Stimulated activated CD4-positive, alpha-beta T cell treated with anti-CD3 and anti-CD28 coated beads, TNF-alpha, amount 100 ng/mL, for 4 hours (primary cell): ENCODE results near the gene SELENOT.
"Not testable (repeated sequence)": the region's sequence is repeated elsewhere in the genome, so short reads cannot be mapped to it uniquely, and the experiment has no call there.

Experiments used
- DNase-seq, 3 experiments: peaks; one replicate each; pipeline ENCODE4 v3.0.0-alpha.2; 2020; ENCODE audit warnings: low read depth in 3 of 3

The SELENOT gene, protein sequence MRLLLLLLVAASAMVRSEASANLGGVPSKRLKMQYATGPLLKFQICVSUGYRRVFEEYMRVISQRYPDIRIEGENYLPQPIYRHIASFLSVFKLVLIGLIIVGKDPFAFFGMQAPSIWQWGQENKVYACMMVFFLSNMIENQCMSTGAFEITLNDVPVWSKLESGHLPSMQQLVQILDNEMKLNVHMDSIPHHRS

GRCh38 chr3:150603153-150603979 lies at the start of gene SELENOT:
SELENOT (plus strand) TSS chr3:150603321; CDS start chr3:150603363, 42 bp downstream.
- DNase-seq: peak; percentile 85 to 88 (median 87)

DNA sequence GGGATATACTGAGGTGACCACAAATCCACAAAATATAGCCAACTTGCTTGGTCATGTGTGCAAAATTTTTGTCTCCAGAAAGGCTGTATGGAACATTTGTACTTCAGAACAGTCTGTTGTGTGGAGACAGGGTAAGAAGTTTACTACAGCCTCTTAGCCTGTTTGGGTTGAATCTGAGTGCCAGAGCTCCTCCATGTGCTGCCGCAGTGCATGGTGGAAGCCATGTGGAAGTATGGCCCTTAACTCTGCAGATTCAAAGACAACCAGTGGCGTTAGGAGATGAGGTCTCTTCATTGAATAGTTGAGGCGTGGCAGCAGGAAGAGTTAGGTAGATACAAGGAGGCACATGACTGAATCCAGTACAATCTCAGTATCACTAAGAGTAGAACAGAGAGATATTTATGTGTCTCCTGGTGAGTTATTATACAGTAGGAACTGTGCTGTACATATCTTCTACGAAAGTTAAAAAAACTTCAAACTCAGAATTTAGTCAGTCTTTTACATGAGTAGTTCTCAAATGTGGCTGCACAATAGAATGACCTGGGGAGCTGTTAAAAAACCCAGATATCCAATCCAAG lies 47.2 kb upstream of the SELENOT start:
- DNase-seq: no peak

- no peak for DNase-seq
These were observed 46.3 kb upstream of the SELENOT start for GRCh38 chr3:150556792-150557191.

DNA sequence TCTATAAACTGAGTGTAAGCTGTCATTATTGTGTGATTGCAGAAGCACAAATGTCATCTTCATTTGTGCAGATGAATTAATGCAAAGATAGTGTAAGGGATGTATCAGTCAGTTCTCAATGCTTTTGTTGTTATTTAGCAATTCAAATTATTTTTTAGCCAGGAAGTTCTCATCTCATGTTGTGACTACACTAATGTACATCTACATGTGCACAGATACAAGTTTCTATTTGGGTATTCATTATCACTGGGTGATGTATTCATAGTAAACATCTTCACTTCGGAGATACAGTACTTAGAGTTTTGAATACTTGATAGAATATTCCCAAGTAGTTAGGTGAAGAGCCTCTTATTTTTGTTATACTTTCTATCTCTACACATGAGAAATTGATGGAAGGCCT lies 45.4 kb upstream of the SELENOT start:
- no peak for DNase-seq

- DNase-seq: no peak
These were observed 38.9 kb upstream of the SELENOT start for GRCh38 chr3:150564243-150564642.

- DNase-seq: no peak
These were observed 35.8 kb upstream of the SELENOT start for GRCh38 chr3:150567328-150567727.

GRCh38 chr3:150577855-150578254 lies 25.3 kb upstream of the SELENOT start:
- no peak for DNase-seq

GRCh38 chr3:150581174-150581573 lies 21.9 kb upstream of the SELENOT start:
- no peak for DNase-seq

- DNase-seq: no peak
These were observed 20.5 kb upstream of the SELENOT start for GRCh38 chr3:150582620-150583019.

GRCh38 chr3:150583028-150583427 lies 20.1 kb upstream of the SELENOT start:
- no peak for DNase-seq

GRCh38 chr3:150588027-150588830 lies 14.9 kb upstream of the SELENOT start:
- DNase-seq: no peak

- DNase-seq: no peak
These were observed 13.4 kb upstream of the SELENOT start for GRCh38 chr3:150589759-150590158.

DNA sequence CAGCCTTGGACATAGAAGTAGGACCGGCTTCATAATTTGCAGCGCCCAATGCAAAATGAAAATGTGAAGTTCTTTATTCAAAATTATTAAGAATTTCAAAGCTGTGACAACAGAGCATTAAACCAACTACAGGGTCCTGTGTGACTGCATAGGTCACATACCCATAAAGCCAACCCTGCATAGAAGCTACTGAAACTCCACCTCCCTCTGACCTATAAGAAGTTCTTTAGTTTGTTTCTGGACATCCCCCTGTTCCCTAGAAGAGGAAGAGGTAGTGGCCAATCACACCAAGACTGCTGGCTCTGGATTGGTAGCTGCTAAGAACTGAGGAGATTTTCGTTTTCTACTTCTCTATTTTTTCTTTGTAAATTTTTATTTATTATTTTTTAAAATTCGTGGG lies 9.0 kb upstream of the SELENOT start:
- DNase-seq: no peak

DNA sequence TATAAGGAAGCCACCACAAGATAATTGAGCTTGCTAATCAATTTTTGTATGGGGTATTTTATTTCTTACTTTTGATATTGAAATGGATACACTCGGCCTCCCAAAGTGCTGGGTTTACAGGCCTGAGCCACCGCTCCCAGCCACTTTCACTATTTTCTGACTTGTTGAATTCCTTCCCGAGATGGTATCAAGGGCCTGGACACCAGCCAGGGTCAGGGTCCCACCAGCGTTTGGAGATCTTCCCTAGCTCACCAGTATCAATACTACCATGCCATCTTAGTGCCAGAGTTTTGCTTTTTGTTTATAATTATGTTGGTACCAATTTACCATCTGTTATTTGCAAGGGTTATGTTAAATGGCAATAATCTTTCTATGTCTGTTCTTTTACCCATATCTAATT lies 5.5 kb upstream of the SELENOT start:
- no peak for DNase-seq

- no peak for DNase-seq
These were observed 3.4 kb upstream of the SELENOT start for GRCh38 chr3:150599611-150600297.

GRCh38 chr3:150600647-150601530 lies 2.2 kb upstream of the SELENOT start:
- DNase-seq: not testable (repeated sequence)

GRCh38 chr3:150602426-150603152 lies 532 bp upstream of the SELENOT start:
- DNase-seq: no peak

DNA sequence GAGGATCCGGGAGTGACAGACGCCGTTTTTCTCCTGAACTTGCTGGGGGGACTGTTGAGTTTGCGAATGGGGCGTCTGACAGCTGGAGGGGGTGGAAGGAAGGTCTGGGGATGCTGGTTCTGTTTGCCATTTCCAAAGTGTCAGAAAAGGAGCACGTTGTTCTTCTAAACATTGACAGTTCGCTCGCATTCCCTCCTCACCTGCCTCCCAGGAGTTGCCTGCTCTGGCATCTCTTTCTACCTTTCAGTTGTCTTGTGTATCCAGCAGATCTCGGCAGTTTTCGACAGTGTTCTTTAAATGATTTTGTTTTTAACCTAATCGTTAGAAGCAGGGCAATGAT lies 829 bp downstream of the SELENOT start:
- DNase-seq: no peak

DNA sequence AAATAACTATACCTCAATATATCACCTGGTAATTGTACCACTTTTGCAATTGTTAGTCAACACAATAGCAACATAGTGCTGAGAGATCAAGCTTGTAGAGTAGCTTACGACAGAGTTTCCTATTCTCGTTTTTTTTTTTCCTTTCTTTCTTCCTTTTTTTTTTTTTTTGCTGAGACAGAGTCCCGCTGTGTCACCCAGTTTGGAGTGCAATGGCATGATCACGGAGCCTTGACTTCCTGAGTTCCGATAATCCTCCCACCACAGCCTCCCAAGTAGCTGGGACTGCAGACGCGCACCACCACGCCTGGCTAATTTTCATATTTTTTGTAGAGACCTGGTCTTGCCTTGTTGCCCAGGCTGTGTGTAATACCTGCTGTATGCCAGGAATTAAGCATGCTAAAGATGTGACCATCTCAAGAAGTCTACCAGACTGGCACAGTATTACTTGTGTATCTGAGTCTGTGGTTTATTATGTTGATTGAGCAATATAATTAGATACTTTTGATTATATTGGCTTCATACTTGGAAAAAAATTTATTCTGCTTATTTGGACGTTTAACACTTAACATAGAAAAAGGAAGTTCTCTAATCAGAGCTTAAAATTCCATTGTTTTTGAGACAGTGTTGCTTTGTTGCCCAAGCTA lies 3.0 kb downstream of the SELENOT start:
- no peak for DNase-seq
